AG09309 (cell line): ENCODE measurements around the gene RASA2.

ENCODE experiments used
- DNase-seq: peaks from one replicate; pipeline ENCODE4 v3.0.0-alpha.2; 2010; ENCODE audit warnings: low read depth
- H3K4me3 ChIP-seq: 2 replicates; pipeline ENCODE4 v1.5.1; 2011; ENCODE audit warnings: mild to moderate bottlenecking, low read depth, low read length, moderate library complexity; ENCODE audit not compliant: control insufficient read depth
- TF ChIP-seq, protein P1 (sequence below): IDR thresholded peaks from 2 replicates; pipeline ENCODE4 v1.5.1; 2011; ENCODE audit warnings: mild to moderate bottlenecking, low read depth, low read length, inconsistent platforms; ENCODE audit not compliant: insufficient read depth, control insufficient read depth; ENCODE audit errors: missing control alignments

RASA2 gene

DNA sequence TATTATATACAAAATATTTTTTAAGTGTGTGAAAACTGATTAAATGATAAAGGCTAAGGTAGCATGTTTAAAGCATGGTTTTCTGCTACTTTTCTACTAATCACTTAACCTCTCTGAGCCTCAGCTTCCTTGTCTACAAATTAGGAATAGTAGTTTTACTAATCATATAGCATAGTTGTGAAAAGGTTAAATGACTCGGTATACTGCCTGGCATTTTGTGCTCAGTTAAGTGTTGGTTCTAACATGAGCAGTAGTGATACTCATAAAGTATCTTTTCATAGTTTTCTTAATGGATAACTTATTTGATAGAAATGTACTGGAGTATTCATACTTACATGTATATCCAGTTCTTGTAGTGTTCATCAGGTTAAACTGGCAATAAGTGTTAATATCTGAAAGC is 13.6 kb downstream of the RASA2 start:
- DNase-seq: no peak
- TF ChIP-seq, protein P1, sequence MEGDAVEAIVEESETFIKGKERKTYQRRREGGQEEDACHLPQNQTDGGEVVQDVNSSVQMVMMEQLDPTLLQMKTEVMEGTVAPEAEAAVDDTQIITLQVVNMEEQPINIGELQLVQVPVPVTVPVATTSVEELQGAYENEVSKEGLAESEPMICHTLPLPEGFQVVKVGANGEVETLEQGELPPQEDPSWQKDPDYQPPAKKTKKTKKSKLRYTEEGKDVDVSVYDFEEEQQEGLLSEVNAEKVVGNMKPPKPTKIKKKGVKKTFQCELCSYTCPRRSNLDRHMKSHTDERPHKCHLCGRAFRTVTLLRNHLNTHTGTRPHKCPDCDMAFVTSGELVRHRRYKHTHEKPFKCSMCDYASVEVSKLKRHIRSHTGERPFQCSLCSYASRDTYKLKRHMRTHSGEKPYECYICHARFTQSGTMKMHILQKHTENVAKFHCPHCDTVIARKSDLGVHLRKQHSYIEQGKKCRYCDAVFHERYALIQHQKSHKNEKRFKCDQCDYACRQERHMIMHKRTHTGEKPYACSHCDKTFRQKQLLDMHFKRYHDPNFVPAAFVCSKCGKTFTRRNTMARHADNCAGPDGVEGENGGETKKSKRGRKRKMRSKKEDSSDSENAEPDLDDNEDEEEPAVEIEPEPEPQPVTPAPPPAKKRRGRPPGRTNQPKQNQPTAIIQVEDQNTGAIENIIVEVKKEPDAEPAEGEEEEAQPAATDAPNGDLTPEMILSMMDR: no peak
- no peak overlapping the region for H3K4me3 ChIP-seq

DNA sequence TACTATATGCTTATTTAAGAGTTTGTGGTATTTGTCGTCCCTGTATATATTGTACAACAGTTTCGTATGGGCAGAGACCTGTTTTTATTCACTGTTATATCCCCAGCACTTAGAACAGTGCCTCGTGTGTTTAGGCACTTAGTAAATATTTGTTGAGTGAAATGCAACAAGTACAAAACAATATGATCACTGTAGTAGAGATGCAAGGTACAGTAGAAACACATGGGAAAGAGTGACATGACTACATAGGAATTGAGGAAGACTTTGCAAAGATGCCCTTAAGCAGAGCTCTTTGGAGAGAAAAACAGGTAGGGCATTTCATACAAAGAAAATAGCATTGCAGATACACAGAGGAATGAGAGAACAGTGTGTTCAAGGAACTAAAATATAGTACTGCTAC is 18.3 kb downstream of the RASA2 start:
- TF ChIP-seq, protein P1: no peak
- no peak for DNase-seq
- H3K4me3 ChIP-seq: no peak overlapping the region

DNA sequence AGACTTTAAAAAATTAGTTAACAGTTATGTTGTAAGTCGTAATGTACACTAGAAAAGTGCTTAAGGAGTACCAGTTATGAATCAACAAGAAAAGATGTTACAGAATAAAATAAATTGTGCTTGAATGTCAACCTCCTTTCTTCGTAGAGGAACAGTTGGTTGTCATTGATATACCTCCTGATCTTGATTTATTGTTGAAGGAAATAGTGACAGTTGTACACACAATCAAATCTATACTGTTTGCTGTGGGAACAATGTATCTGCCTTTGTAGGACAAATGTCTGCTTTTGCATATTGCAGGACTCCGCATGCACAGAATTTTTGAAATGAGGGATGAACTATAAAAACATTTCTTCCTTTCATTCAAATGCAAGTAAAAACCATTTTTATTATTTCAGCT is 19.2 kb downstream of the RASA2 start:
- H3K4me3 ChIP-seq: no peak overlapping the region
- TF ChIP-seq, protein P1: no peak
- DNase-seq: no peak

DNA sequence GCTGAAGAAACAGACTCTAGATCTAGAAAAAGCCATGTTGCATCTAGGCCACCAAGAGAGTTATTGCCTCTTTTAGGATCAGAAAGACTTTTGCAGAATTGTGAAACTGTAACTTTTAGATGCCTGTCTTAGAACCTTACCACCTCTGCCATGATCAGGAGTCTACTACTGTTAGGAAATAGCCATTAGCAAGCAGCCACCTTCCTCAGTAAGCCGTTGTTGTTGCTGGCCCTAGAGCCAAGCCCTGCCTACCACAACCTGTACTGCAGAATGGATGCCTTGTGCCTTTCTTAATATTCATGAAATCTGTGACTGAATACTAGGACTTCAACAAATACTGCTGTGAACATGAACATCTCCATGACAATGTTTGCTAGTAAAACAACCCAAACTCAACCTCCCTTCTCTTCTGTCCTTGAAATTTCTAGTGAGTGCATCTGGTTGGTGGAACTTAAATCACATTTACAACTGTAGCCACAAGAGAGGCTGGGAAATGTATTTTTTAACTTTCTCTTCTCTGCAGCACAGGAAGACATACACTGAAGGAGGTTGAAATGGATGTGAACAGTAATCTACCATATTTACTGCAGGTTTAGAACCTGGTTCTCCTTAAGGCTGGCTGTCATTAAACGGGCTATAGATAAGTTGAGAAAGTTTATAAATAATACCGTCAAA is 20.7 kb downstream of the RASA2 start:
- DNase-seq: no peak
- no peak overlapping the region for H3K4me3 ChIP-seq

DNA sequence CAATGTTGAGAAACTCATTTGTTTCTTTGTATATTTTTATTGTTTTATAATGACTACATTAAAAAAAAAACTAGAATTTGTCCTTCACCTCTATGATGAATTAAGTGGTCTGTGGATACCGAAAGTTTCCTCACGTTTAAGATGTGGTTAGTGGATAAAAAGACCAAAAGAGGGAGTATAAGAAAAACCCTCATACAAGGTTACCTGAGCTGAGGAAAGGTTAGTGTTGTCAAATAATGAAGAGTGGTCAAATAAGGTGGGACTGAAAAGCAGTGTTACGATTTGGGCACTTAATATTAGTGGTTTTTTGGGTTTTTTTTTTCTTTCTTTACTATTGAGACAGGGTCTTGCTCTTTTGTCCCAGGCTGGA is 21.2 kb downstream of the RASA2 start:
- no peak overlapping the region for H3K4me3 ChIP-seq
- TF ChIP-seq, protein P1: no peak
- DNase-seq: no peak

More for the DNA sequence above, 20.7 kb downstream of the RASA2 start:
- TF ChIP-seq, protein P1: no peak

DNA sequence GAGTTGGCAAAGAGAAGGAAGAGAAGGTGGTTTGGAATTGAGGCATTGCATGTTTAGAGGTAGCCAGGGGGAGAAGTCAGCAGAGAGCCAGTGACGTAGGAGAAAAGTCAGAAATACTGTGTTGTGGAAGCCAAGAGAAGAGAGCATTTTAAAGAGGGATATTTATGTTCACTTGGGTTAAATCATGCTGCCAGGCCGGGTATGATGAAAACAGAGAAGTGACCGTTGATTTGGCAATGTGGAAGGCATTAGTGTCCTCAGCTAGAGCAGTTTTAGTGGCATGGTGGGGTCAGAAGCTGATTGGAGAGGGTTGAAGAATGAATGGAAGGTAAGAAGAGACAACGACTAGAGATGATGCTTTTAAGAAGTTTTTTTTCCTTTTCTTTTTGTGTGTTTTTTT is 24.5 kb downstream of the RASA2 start:
- no peak for DNase-seq
- TF ChIP-seq, protein P1: no peak
- H3K4me3 ChIP-seq: no peak overlapping the region

DNA sequence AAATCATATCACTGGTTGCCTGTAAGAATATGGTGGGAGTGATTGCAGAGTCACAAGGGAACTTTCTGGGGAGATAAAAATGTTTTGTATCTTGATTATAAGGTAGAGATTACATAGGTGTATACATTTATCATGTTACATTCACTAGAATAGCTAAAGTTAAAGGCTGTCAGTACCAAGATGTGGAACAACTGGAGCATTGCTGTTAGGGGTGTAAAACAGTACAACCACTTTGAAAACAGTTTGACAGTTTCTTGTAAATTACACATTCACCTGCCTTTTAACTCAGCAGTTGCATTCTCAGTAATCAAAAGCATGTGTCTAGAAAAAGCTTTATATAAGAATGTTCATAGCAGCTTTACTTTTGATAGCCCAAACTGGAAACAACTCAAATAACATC is 27.6 kb downstream of the RASA2 start:
- DNase-seq: no peak
- TF ChIP-seq, protein P1: no peak
- no peak overlapping the region for H3K4me3 ChIP-seq
